ENCODE data around the gene HPS5. TPM values are rescaled to one million over a fixed set of nuclear protein-coding genes. Genes with fewer than 3 reads are reported as not detected.
A peak's percentile ranks its signal among the peaks of the same experiment; 100 is the strongest.

HPS5 gene
- total RNA-seq, 1 experiment from 2014 or later: 31.8 TPM

DNA sequence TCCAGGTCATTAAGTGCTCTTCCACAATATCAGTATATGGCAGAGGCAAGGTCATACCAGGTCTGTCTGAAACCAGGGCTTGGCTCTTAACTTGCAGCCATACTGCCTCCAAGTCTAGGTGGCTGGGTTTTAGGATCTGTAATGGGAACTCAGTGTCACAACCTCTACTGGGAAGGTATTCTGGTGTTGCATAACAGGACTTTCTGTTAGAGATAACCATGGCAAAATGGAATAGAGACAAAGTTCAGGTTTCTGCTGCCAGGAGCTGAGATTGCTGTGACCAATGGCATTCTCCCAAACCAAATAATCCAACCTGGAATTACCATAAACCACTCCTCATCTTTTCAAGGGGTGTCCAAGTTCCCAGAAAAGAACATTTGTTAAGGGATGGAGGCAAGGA is 62.7 kb downstream of the HPS5 start:
- intact Hi-C loops (cut with micrococcal nuclease): no loop called here
- CTCF ChIA-PET: no interaction called here
- BruUV-seq (replicated peaks): no TSS peak
- POLR2A ChIA-PET: interaction anchor here (0.6 to 1.9 kb wide), 5 partner anchors 9 to 135 kb away, joined by 3 to 5 read pairs (median 3); partner anchors contain the start of gene LDHA
- Mint-ChIP-seq H3K4me1 (ENCODE audit: insufficient read depth, unreplicated experiment) (peaks cover 5% of the 10 kb centered on the region), H3K36me3 (ENCODE audit: insufficient read depth, unreplicated experiment) (no peaks in the 10 kb centered on the region), H3K27ac (ENCODE audit: low read depth, unreplicated experiment) (no peak overlapping the region), H3K4me3 (ENCODE audit: unreplicated experiment) (no peak overlapping the region), H3K9me3 (ENCODE audit: unreplicated experiment) (no peaks in the 10 kb centered on the region), H3K27me3 (ENCODE audit: insufficient read depth, unreplicated experiment) (no peaks in the 10 kb centered on the region)
- TF ChIP-seq, protein P1, sequence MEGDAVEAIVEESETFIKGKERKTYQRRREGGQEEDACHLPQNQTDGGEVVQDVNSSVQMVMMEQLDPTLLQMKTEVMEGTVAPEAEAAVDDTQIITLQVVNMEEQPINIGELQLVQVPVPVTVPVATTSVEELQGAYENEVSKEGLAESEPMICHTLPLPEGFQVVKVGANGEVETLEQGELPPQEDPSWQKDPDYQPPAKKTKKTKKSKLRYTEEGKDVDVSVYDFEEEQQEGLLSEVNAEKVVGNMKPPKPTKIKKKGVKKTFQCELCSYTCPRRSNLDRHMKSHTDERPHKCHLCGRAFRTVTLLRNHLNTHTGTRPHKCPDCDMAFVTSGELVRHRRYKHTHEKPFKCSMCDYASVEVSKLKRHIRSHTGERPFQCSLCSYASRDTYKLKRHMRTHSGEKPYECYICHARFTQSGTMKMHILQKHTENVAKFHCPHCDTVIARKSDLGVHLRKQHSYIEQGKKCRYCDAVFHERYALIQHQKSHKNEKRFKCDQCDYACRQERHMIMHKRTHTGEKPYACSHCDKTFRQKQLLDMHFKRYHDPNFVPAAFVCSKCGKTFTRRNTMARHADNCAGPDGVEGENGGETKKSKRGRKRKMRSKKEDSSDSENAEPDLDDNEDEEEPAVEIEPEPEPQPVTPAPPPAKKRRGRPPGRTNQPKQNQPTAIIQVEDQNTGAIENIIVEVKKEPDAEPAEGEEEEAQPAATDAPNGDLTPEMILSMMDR (IDR thresholded peaks at IDR 0.05; ENCODE audit: unreplicated experiment): no peak
- DNase-seq (ENCODE audit: unreplicated experiment): peak; percentile 47

DNA sequence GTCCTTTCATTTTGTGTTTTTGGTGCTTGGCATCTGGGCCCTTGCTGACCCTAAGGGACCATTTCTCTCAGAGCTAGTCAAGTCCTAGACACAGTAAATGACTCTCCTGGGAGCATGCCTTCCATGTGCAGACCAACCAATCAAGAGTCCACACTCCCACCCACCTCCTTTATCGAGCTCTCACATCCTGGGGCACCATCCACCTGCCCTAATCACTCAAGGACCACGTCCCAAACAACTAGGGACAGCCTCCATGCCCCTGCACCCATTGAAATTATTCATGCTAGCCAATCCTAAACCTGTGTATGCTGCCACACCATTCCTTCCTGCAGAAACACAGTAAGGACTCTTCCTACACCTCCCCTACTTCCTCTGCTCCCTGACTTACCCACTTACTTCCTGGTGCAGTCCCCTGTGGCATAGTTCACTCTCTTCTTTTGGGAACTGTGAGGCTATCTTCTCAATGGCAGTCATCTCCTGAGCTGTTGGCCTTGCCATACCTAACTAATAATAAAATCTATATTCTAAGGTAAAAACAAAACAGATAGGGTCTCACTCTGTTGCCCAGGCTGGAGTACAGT is 67.1 kb downstream of the HPS5 start:
- H3K36me3 Mint-ChIP-seq (ENCODE audit: insufficient read depth, unreplicated experiment): no peaks in the 10 kb centered on the region
- TF ChIP-seq, protein P1 (IDR thresholded peaks at IDR 0.05; ENCODE audit: unreplicated experiment): no peak
- POLR2A ChIA-PET: no interaction called here
- H3K9me3 Mint-ChIP-seq (ENCODE audit: unreplicated experiment): no peaks in the 10 kb centered on the region
- H3K27ac Mint-ChIP-seq (ENCODE audit: low read depth, unreplicated experiment): no peak overlapping the region
- DNase-seq (ENCODE audit: unreplicated experiment): no peak
- BruUV-seq (replicated peaks): no TSS peak
- no peaks in the 10 kb centered on the region for H3K27me3 Mint-ChIP-seq (ENCODE audit: insufficient read depth, unreplicated experiment)
- CTCF ChIA-PET: interaction anchor here (1.1 to 1.3 kb wide), 2 partner anchors 9 to 11 kb away, joined by 3 to 5 read pairs; no protein-coding TSS in a partner anchor
- H3K4me1 Mint-ChIP-seq (ENCODE audit: insufficient read depth, unreplicated experiment): peaks cover 9% of the 10 kb centered on the region
- H3K4me3 Mint-ChIP-seq (ENCODE audit: unreplicated experiment): no peak overlapping the region
- intact Hi-C loops (cut with micrococcal nuclease): no loop called here

DNA sequence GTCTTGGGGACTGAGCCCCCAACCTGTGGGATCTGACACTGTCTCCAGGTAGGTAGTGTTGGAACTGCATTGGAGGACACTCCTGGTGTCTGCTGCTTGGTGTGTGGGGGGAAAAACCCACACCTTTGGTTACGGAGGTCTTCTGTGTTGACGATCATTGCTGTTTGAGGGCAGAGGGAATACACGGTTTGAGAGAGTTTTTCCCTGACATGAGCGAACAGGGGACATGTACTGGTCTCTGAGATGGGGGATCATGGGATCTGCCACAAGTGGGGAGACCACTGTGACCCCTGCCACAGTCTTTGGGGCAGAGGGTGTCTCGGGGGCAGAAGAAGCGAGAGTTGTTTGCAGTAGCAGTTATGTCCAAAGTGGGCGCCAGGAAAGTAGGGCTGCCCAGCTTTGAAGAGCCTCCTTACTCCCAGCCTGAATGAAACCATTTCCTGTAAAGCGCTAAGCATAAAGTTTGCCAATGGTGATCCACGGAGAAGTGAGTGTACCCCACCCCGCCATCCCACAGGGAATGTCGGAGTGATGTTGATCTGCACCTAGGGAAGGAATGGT is 68.1 kb downstream of the HPS5 start:
- TF ChIP-seq, protein P1 (IDR thresholded peaks at IDR 0.05; ENCODE audit: unreplicated experiment): no peak
- ChIA-PET CTCF (interaction anchor here (1.3 kb wide), 1 partner anchor 10 kb away, joined by 5 read pairs; no protein-coding TSS in a partner anchor), POLR2A (interaction anchor here (0.9 kb wide), 1 partner anchor 12 kb away, joined by 3 read pairs; no protein-coding TSS in a partner anchor)

DNA sequence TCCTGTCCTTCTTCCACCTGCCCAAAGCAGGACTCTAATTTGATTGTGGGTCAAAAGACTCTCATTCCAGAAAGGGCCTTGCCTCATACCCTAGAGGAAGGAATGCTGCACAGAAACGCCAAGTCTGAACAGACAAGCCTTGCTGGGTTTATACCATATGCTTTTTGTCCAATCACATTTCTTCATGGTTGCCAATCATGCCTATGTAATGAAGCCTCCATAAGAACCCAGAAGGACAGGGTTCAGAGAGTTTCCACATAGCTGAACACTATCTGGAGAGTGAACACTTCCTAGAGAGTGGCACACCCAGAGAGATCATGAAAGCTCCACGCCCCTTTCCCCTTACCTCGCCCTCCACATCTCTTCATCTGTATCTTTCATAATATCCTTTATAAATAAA is 68.7 kb downstream of the HPS5 start:
- Mint-ChIP-seq H3K4me3 (ENCODE audit: unreplicated experiment) (no peak overlapping the region), H3K4me1 (ENCODE audit: insufficient read depth, unreplicated experiment) (peaks cover 19% of the 10 kb centered on the region), H3K27ac (ENCODE audit: low read depth, unreplicated experiment) (no peak overlapping the region), H3K9me3 (ENCODE audit: unreplicated experiment) (no peaks in the 10 kb centered on the region), H3K36me3 (ENCODE audit: insufficient read depth, unreplicated experiment) (no peaks in the 10 kb centered on the region), H3K27me3 (ENCODE audit: insufficient read depth, unreplicated experiment) (no peaks in the 10 kb centered on the region)
- intact Hi-C loops (cut with micrococcal nuclease): no loop called here
- TF ChIP-seq, protein P1 (IDR thresholded peaks at IDR 0.05; ENCODE audit: unreplicated experiment): no peak
- POLR2A ChIA-PET: interaction anchor here (0.6 to 0.9 kb wide), 2 partner anchors 12 to 57 kb away, joined by 3 read pairs; no protein-coding TSS in a partner anchor
- no peak for DNase-seq (ENCODE audit: unreplicated experiment)
- no TSS peak for BruUV-seq (replicated peaks)
- CTCF ChIA-PET: interaction anchor here (0.6 to 1.5 kb wide), 3 partner anchors 9 to 63 kb away, joined by 3 to 11 read pairs (median 4); no protein-coding TSS in a partner anchor

More for the DNA sequence above, 68.1 kb downstream of the HPS5 start:
- Mint-ChIP-seq H3K9me3 (ENCODE audit: unreplicated experiment) (no peaks in the 10 kb centered on the region), H3K27me3 (ENCODE audit: insufficient read depth, unreplicated experiment) (no peaks in the 10 kb centered on the region), H3K4me3 (ENCODE audit: unreplicated experiment) (no peak overlapping the region), H3K27ac (ENCODE audit: low read depth, unreplicated experiment) (no peak overlapping the region), H3K4me1 (ENCODE audit: insufficient read depth, unreplicated experiment) (peaks cover 14% of the 10 kb centered on the region), H3K36me3 (ENCODE audit: insufficient read depth, unreplicated experiment) (no peaks in the 10 kb centered on the region)
- BruUV-seq (replicated peaks): no TSS peak
- intact Hi-C loops (cut with micrococcal nuclease): no loop called here
- DNase-seq (ENCODE audit: unreplicated experiment): no peak

All from MCF 10A (cell line).